WERI-Rb-1 (cell line): ENCODE data around the gene RPGRIP1L.

Experiments
- DNase-seq: peaks from one replicate; pipeline ENCODE4 v3.0.0-alpha.2; 2020
- H3K27ac ChIP-seq: fragments of 250-450 bp; sonication (Bioruptor Pico); 2 replicates; pipeline ENCODE4 v1.5.1; 2020; ENCODE audit warnings: mild to moderate bottlenecking, moderate library complexity
- H3K27me3 ChIP-seq: fragments of 250-450 bp; sonication (Bioruptor Pico); 2 replicates; pipeline ENCODE4 v1.5.1; 2021; ENCODE audit warnings: mild to moderate bottlenecking, low read depth, moderate library complexity; ENCODE audit not compliant: insufficient read depth, severe bottlenecking
- H3K36me3 ChIP-seq: fragments of 250-450 bp; sonication (Bioruptor Pico); 2 replicates; pipeline ENCODE4 v1.5.1; 2020; ENCODE audit warnings: mild to moderate bottlenecking, moderate library complexity
- H3K4me3 ChIP-seq: 2 replicates; pipeline ENCODE4 v1.5.1; 2011; ENCODE audit warnings: low read depth, mild to moderate bottlenecking, control low read depth, low read length
- H3K9me3 ChIP-seq: fragments of 250-450 bp; sonication (Bioruptor Pico); 2 replicates; pipeline ENCODE4 v1.5.1; 2021; ENCODE audit warnings: mild to moderate bottlenecking, moderate library complexity; ENCODE audit not compliant: severe bottlenecking
- TF ChIP-seq, protein P1 (sequence below): IDR thresholded peaks from 2 replicates; pipeline ENCODE4 v1.5.1; 2011; ENCODE audit warnings: low read depth, mild to moderate bottlenecking, control low read depth, inconsistent platforms, low read length

RPGRIP1L gene

DNA sequence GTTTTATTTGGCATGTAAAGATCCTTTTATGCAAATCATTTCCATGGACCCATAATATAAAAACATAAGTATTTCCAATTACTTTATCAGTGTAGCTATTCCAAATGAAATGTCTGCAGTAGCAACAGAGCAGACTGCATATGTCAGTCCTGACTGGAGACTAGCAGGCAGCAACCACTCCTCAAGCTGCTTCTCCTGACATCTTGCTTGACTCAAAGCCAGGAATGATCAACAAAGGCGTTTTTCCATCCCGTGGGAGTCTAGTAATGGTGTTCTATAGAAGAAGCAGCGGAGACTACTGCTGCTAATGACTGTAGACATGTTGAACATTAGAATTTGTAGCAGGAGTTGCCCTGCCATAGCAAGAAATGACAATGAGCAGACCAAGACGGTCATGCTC is 127.4 kb downstream of the RPGRIP1L start:
- no peaks in the 10 kb centered on the region for H3K27me3 ChIP-seq
- no peaks in the 10 kb centered on the region for H3K36me3 ChIP-seq
- H3K27ac ChIP-seq = no peak overlapping the region
- no peak overlapping the region for H3K4me3 ChIP-seq
- H3K9me3 ChIP-seq = peaks cover 6% of the 10 kb centered on the region
- TF ChIP-seq, protein P1, sequence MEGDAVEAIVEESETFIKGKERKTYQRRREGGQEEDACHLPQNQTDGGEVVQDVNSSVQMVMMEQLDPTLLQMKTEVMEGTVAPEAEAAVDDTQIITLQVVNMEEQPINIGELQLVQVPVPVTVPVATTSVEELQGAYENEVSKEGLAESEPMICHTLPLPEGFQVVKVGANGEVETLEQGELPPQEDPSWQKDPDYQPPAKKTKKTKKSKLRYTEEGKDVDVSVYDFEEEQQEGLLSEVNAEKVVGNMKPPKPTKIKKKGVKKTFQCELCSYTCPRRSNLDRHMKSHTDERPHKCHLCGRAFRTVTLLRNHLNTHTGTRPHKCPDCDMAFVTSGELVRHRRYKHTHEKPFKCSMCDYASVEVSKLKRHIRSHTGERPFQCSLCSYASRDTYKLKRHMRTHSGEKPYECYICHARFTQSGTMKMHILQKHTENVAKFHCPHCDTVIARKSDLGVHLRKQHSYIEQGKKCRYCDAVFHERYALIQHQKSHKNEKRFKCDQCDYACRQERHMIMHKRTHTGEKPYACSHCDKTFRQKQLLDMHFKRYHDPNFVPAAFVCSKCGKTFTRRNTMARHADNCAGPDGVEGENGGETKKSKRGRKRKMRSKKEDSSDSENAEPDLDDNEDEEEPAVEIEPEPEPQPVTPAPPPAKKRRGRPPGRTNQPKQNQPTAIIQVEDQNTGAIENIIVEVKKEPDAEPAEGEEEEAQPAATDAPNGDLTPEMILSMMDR = no peak
- DNase-seq = no peak

DNA sequence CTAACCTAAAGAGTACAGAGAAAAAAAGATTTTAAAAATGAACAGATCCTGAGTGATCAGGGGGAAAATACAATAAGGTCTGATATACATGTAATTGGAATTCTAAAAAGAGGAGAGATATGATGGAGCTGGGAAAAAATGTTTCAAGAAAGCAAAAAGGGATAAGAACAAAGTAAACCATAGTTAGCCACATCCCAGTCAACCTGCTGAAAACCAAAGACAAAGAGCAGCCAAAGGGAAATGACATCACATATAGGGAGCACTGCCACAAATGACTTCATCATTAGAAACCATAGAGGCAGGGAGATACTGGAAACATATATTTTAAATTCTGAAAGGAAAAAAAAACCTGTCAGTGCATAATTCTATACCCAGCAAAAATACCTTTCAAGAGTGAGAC is 131.9 kb downstream of the RPGRIP1L start:
- Histone ChIP-seq H3K9me3 (peaks cover 6% of the 10 kb centered on the region), H3K27me3 (no peaks in the 10 kb centered on the region), H3K36me3 (no peaks in the 10 kb centered on the region), H3K4me3 (no peak overlapping the region), H3K27ac (no peak overlapping the region)
- TF ChIP-seq, protein P1 = no peak
- DNase-seq = no peak

DNA sequence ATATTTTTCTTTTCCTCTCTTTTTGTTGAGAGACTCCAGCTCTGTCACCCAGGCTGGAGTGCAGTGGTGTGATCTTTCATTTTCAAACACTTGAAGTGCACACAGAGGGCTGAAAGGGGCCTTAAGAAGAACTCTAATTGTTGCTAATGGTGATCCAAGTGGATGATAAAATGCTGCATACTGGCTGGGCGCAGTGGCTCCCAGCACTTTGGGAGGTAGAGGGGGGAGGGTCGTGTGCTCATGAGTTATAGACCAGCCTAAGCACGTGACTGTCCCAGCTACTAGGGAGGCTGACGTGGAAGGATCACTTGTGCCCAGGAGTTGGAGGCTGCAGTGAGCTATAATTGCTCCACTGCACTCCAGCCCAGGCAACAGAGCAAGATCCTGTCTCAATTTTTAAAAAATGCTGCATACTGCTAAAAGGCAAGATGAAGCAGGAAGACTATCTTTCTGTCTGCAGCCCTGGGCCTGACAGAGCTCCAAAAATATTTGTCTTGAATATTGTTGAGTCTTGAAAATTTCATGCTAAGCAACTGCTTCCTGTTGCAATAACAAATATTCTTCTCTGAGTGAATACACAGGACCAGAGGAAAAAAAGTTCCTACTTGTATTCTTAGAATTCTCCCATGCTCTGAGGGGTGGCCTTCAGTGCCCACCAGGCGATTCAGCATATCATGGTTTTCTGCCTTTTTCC is 137.0 kb downstream of the RPGRIP1L start:
- H3K4me3 ChIP-seq = no peak overlapping the region
- H3K36me3 ChIP-seq = no peaks in the 10 kb centered on the region
- DNase-seq = no peak
- H3K9me3 ChIP-seq = peaks cover 4% of the 10 kb centered on the region
- no peak overlapping the region for H3K27ac ChIP-seq
- TF ChIP-seq, protein P1 = no peak
- no peaks in the 10 kb centered on the region for H3K27me3 ChIP-seq

DNA sequence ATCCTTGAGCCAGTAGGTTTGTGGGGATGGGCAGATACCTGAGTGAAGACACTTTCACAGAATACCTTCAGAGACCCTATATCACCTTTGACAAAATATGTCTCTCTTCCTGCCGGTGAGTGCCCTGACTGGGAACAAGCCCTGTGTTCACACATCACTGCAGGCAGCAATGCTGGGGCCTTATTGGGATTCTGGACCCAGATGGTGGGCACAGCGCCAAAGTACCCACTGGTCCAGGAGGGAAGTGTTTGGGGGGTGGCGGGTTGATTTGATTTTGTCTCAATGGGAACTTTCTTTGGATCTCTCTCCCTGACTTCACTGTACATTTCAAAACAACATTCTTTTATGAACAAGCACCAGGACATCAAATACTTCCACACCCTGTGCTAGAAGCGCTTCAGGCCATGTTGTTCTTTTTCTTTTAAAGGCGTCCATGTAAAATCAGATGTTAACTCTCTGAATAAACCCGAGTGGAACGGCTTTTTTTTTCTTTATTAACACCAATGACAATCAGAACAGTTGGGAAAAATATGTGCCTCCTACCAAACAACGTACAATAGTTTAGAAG is 138.3 kb downstream of the RPGRIP1L start:
- H3K27ac ChIP-seq = no peak overlapping the region
- no peaks in the 10 kb centered on the region for H3K36me3 ChIP-seq
- DNase-seq = no peak

DNA sequence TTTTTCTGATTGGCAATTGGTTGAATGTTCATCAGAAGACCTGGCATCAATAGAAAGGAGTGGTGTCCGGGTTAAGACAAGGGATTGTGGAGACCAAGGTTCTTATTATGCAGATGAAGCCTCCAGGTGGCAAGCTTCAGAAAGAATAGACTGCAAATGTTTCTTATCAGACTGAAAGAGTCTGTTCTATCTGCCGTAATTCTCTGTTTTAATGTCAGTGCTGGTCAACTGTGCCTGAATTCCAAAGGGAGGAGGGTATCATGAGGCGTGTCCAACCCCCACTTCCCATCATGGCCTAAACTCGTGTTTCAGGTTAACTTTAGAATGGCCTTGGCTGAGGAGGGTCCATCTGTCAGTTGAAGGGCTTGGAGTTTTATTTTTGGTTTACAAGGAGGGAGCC is 140.2 kb downstream of the RPGRIP1L start:
- Histone ChIP-seq H3K36me3 (no peaks in the 10 kb centered on the region), H3K4me3 (no peak overlapping the region), H3K27me3 (no peaks in the 10 kb centered on the region), H3K27ac (no peak overlapping the region), H3K9me3 (no peaks in the 10 kb centered on the region)
- no peak for DNase-seq
- TF ChIP-seq, protein P1 = no peak

More for the DNA sequence above, 138.3 kb downstream of the RPGRIP1L start:
- Histone ChIP-seq H3K9me3 (no peaks in the 10 kb centered on the region), H3K4me3 (no peak overlapping the region), H3K27me3 (no peaks in the 10 kb centered on the region)
- TF ChIP-seq, protein P1 = no peak
